Panc1 (cell line): ENCODE data around the gene ATP1A3. TPM values are rescaled to one million over a fixed set of nuclear protein-coding genes. Genes with fewer than 3 reads are reported as not detected.

Source experiments
- ATAC-seq: fragments of 200-7000 bp; cut with Tn5 transposase; 2 replicates; pipeline ENCODE4 v1.9.1; 2020; ENCODE audit warnings: mild to moderate bottlenecking, moderate library complexity
- BruUV-seq: library from RNA; stranded (reverse); fragments of 400-500 nt; replicated peaks from 2 replicates; lab custom pipeline; 2021; lab: Mats Ljungman, UMichigan
- CTCF ChIA-PET: fragments of 300-600 bp; sonication (Branson Sonifier 250); formaldehyde crosslinking; loops from one replicate; lab custom pipeline; 2022; ENCODE audit warnings: antibody characterized with exemption; lab: Charles Lee
- POLR2A ChIA-PET: fragments of 300-600 bp; sonication (Branson Sonifier 250); formaldehyde crosslinking; loops from one replicate; lab custom pipeline; 2022; ENCODE audit warnings: antibody characterized with exemption; lab: Charles Lee
- DNase-seq: peaks from one replicate; pipeline ENCODE4 v3.0.0-alpha.2; 2010; ENCODE audit warnings: low read depth, low spot score
- H3K27ac ChIP-seq: 2 replicates; pipeline ENCODE4 v1.5.1; 2011; ENCODE audit warnings: mild to moderate bottlenecking, low read length, inconsistent platforms
- H3K27me3 ChIP-seq: fragments of 200-500 bp; sonication (Bioruptor generic); 2 replicates; pipeline ENCODE4 v1.6.0; 2014; ENCODE audit warnings: low read length, inconsistent platforms; ENCODE audit not compliant: control insufficient read depth, insufficient read depth
- H3K36me3 ChIP-seq: fragments of 200-500 bp; sonication (Bioruptor generic); 2 replicates; pipeline ENCODE4 v1.5.1; 2014; ENCODE audit warnings: inconsistent platforms, mild to moderate bottlenecking, low read length, moderate library complexity; ENCODE audit not compliant: control insufficient read depth, insufficient read depth
- H3K4me1 ChIP-seq: 2 replicates; pipeline ENCODE4 v1.5.1; 2011; ENCODE audit warnings: inconsistent platforms, mild to moderate bottlenecking, low read length, moderate library complexity; ENCODE audit not compliant: control insufficient read depth, insufficient read depth
- H3K4me3 ChIP-seq, 2 experiments: 2 replicates each; pipeline ENCODE4 v1.5.1; 2011 to 2012; ENCODE audit warnings: low read depth in 2 of 2, low read length in 2 of 2, mild to moderate bottlenecking in 2 of 2, inconsistent platforms in 1 of 2, moderate library complexity in 1 of 2
- H3K9me3 ChIP-seq: fragments of 200-500 bp; sonication (Bioruptor generic); 2 replicates; pipeline ENCODE4 v1.5.1; 2014; ENCODE audit warnings: low read depth, mild to moderate bottlenecking, inconsistent platforms, low read length, moderate library complexity; ENCODE audit not compliant: control insufficient read depth, insufficient read depth
- POLR2AphosphoS5 ChIP-seq: IDR thresholded peaks from 2 replicates; pipeline ENCODE4 v1.6.1; 2012; ENCODE audit warnings: mild to moderate bottlenecking, low read depth, low read length, moderate library complexity
- SIN3A ChIP-seq: IDR thresholded peaks from 2 replicates; pipeline ENCODE4 v1.6.1; 2012; ENCODE audit warnings: low read depth, mild to moderate bottlenecking, low read length, moderate library complexity, borderline replicate concordance; ENCODE audit not compliant: insufficient read depth
- TCF7L2 ChIP-seq: IDR thresholded peaks from 2 replicates; pipeline ENCODE4 v1.6.1; 2011; ENCODE audit warnings: mild to moderate bottlenecking, low read depth, low read length, inconsistent platforms
- in situ Hi-C: cut with HindIII; loops from 2 replicates; pipeline ENCODE4 v1.10.0; 2016; ENCODE audit warnings: low sequenced_read_pairs, low pct_unique_long_range_greater_than_20kb
- intact Hi-C: fragments of 100-400 bp; cut with micrococcal nuclease; formaldehyde crosslinking; loops from one replicate; pipeline ENCODE4 v1.10.0; 2022; ENCODE audit not compliant: unreplicated experiment
- total RNA-seq: library from RNA; stranded (reverse); gene quantifications from one replicate; pipeline ENCODE4 v1.2.1, GENCODE V29; 2021; ENCODE audit not compliant: unreplicated experiment
- TF ChIP-seq, protein P1 (sequence below): fragments of 450-650 bp; IDR thresholded peaks from 2 replicates; pipeline ENCODE4 v1.5.1; 2017; ENCODE audit warnings: mild to moderate bottlenecking
- TF ChIP-seq, protein P2 (sequence below), 2 experiments: IDR thresholded peaks; 2 replicates each; pipeline ENCODE4 v1.6.1; 2011 to 2012; ENCODE audit warnings: low read depth in 2 of 2, control low read depth in 1 of 2, low read length in 1 of 2, mild to moderate bottlenecking in 1 of 2, moderate library complexity in 1 of 2; ENCODE audit not compliant: insufficient read depth in 1 of 2

The ATP1A3 gene
- total RNA-seq, 1 experiment from 2014 or later: 4.9 TPM

- in situ Hi-C loops (no loop called here), intact Hi-C loops (no loop called here)
- Histone ChIP-seq H3K9me3 (no peaks in the 10 kb centered on the region), H3K36me3 (no peaks in the 10 kb centered on the region), H3K27ac (no peak within 1 kb of the TSS), H3K4me1 (no peaks in the 10 kb centered on the region; the same call in 1 of the 2 replicates), H3K27me3 (peaks cover 3% of the 10 kb centered on the region; the same call in 1 of the 2 replicates), H3K4me3 (peak within 1 kb of the TSS; percentile 45 to 53)
- POLR2A ChIA-PET: no interaction called here
- ATAC-seq (peak; percentile 59), DNase-seq (no peak)
- no TSS peak for BruUV-seq
- TF ChIP-seq SIN3A (no peak), TCF7L2 (no peak), POLR2AphosphoS5 (no peak)
- TF ChIP-seq, protein P1, sequence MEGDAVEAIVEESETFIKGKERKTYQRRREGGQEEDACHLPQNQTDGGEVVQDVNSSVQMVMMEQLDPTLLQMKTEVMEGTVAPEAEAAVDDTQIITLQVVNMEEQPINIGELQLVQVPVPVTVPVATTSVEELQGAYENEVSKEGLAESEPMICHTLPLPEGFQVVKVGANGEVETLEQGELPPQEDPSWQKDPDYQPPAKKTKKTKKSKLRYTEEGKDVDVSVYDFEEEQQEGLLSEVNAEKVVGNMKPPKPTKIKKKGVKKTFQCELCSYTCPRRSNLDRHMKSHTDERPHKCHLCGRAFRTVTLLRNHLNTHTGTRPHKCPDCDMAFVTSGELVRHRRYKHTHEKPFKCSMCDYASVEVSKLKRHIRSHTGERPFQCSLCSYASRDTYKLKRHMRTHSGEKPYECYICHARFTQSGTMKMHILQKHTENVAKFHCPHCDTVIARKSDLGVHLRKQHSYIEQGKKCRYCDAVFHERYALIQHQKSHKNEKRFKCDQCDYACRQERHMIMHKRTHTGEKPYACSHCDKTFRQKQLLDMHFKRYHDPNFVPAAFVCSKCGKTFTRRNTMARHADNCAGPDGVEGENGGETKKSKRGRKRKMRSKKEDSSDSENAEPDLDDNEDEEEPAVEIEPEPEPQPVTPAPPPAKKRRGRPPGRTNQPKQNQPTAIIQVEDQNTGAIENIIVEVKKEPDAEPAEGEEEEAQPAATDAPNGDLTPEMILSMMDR: no peak; the same call in 1 of the 2 replicates
- TF ChIP-seq, protein P2, sequence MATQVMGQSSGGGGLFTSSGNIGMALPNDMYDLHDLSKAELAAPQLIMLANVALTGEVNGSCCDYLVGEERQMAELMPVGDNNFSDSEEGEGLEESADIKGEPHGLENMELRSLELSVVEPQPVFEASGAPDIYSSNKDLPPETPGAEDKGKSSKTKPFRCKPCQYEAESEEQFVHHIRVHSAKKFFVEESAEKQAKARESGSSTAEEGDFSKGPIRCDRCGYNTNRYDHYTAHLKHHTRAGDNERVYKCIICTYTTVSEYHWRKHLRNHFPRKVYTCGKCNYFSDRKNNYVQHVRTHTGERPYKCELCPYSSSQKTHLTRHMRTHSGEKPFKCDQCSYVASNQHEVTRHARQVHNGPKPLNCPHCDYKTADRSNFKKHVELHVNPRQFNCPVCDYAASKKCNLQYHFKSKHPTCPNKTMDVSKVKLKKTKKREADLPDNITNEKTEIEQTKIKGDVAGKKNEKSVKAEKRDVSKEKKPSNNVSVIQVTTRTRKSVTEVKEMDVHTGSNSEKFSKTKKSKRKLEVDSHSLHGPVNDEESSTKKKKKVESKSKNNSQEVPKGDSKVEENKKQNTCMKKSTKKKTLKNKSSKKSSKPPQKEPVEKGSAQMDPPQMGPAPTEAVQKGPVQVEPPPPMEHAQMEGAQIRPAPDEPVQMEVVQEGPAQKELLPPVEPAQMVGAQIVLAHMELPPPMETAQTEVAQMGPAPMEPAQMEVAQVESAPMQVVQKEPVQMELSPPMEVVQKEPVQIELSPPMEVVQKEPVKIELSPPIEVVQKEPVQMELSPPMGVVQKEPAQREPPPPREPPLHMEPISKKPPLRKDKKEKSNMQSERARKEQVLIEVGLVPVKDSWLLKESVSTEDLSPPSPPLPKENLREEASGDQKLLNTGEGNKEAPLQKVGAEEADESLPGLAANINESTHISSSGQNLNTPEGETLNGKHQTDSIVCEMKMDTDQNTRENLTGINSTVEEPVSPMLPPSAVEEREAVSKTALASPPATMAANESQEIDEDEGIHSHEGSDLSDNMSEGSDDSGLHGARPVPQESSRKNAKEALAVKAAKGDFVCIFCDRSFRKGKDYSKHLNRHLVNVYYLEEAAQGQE (IDR thresholded peaks at IDR 0.05; ENCODE audit: insufficient read depth in 1 of 2, low read depth in 2 of 2, low read length in 1 of 2): no peak
- CTCF ChIA-PET: interaction anchor here (0.7 kb wide), 1 partner anchor 71 kb away, joined by 3 read pairs; no protein-coding TSS in a partner anchor
These were observed 65.8 kb downstream of the ATP1A3 start, which contains the start of gene ERFL for GRCh38 chr19:41928221-41928683. Gene ERFL, minus strand, starts transcription at chr19:41928449. Its CDS starts 15,530 bp downstream, at chr19:41912919.

GRCh38 chr19:41927497-41928192 lies 66.4 kb downstream of the ATP1A3 start:
- Histone ChIP-seq H3K9me3 (no peaks in the 10 kb centered on the region), H3K4me3 (peak overlapping the region; percentile 45 to 53), H3K27me3 (peaks cover 3% of the 10 kb centered on the region; the same call in 1 of the 2 replicates), H3K4me1 (no peaks in the 10 kb centered on the region; the same call in 1 of the 2 replicates), H3K27ac (no peak overlapping the region), H3K36me3 (no peaks in the 10 kb centered on the region)
- TF ChIP-seq SIN3A (no peak), TCF7L2 (no peak), POLR2AphosphoS5 (no peak)
- TF ChIP-seq, protein P1: no peak
- TF ChIP-seq, protein P2 (IDR thresholded peaks at IDR 0.05; ENCODE audit: insufficient read depth in 1 of 2, low read depth in 2 of 2, low read length in 1 of 2): no peak
- in situ Hi-C loops (no loop called here), intact Hi-C loops (no loop called here)
- BruUV-seq: no TSS peak
- no peak for DNase-seq
- ChIA-PET CTCF (interaction anchor here (0.7 kb wide), 1 partner anchor 71 kb away, joined by 3 read pairs; no protein-coding TSS in a partner anchor), POLR2A (no interaction called here)
- peak; percentile 59 for ATAC-seq
